A673 (cell line): Measurements from ENCODE around the gene SECISBP2. TPM values are rescaled to one million over a fixed set of nuclear protein-coding genes. Genes with fewer than 3 reads are reported as not detected.

Experiments used
- BruUV-seq: library from RNA; stranded (reverse); fragments of 400-500 nt; replicated peaks from 2 replicates; lab custom pipeline; 2021; lab: Mats Ljungman, UMichigan
- CTCF ChIA-PET: fragments of 300-600 bp; sonication (Branson Sonifier 250); formaldehyde crosslinking; loops from one replicate; lab custom pipeline; 2022; ENCODE audit warnings: antibody characterized with exemption; lab: Charles Lee
- POLR2A ChIA-PET: fragments of 300-600 bp; sonication (Branson Sonifier 250); formaldehyde crosslinking; loops from one replicate; lab custom pipeline; 2022; ENCODE audit warnings: antibody characterized with exemption; ENCODE audit not compliant: low non-redundant PET; lab: Charles Lee
- DNase-seq: peaks from one replicate; pipeline ENCODE4 v3.0.0-alpha.2; 2015; ENCODE audit warnings: low spot score
- H3K27ac ChIP-seq: fragments of 200-600 bp; sonication (generic); 2 replicates; pipeline ENCODE4 v1.5.1; 2016; ENCODE audit warnings: mixed run types, low read depth, mild to moderate bottlenecking, mixed read lengths, antibody characterized with exemption, low read length; ENCODE audit not compliant: poor library complexity, severe bottlenecking
- H3K27me3 ChIP-seq: fragments of 200-600 bp; sonication (generic); replicated peaks from 2 replicates; pipeline ENCODE4 v1.6.1; 2017; ENCODE audit warnings: mixed run types, low read depth, mild to moderate bottlenecking, mixed read lengths, antibody characterized with exemption, low read length; ENCODE audit not compliant: insufficient read depth, poor library complexity
- H3K36me3 ChIP-seq: fragments of 200-600 bp; sonication (generic); 2 replicates; pipeline ENCODE4 v1.6.1; 2016; ENCODE audit warnings: mixed run types, mild to moderate bottlenecking, mixed read lengths, antibody characterized with exemption, low read length; ENCODE audit not compliant: insufficient read depth, poor library complexity, severe bottlenecking
- H3K4me1 ChIP-seq: fragments of 200-600 bp; sonication (generic); 2 replicates; pipeline ENCODE4 v1.6.1; 2017; ENCODE audit warnings: mixed run types, mild to moderate bottlenecking, mixed read lengths, antibody characterized with exemption, low read length; ENCODE audit not compliant: insufficient read depth, poor library complexity, severe bottlenecking
- H3K4me3 ChIP-seq: fragments of 200-600 bp; sonication (generic); 2 replicates; pipeline ENCODE4 v1.5.1; 2016; ENCODE audit warnings: low read depth, mixed run types, mild to moderate bottlenecking, mixed read lengths, low read length; ENCODE audit not compliant: poor library complexity, severe bottlenecking
- H3K9me3 ChIP-seq: fragments of 200-600 bp; sonication (generic); 2 replicates; pipeline ENCODE4 v1.6.1; 2016; ENCODE audit warnings: mixed run types, low read depth, mild to moderate bottlenecking, mixed read lengths, antibody characterized with exemption, low read length; ENCODE audit not compliant: poor library complexity, severe bottlenecking
- EZH2 ChIP-seq: fragments of 200-600 bp; sonication (generic); IDR thresholded peaks from 2 replicates; pipeline ENCODE4 v1.6.1; 2017; ENCODE audit warnings: borderline replicate concordance, low read depth, mild to moderate bottlenecking, mixed read lengths, antibody characterized with exemption, low read length; ENCODE audit not compliant: poor library complexity, severe bottlenecking
- intact Hi-C: fragments of 100-400 bp; cut with micrococcal nuclease; formaldehyde crosslinking; loops from one replicate; pipeline ENCODE4 v1.10.0; 2022; ENCODE audit not compliant: unreplicated experiment
- total RNA-seq: library from RNA; stranded (reverse); gene quantifications from 2 replicates; pipeline ENCODE4 v1.2.3, GENCODE V29; 2021
- TF ChIP-seq, protein P1 (sequence below): fragments of 300-800, 200-600 bp; sonication (generic); conservative IDR thresholded peaks from 2 replicates; pipeline ENCODE4 v1.5.1; 2017; ENCODE audit warnings: low read depth, mild to moderate bottlenecking, antibody characterized with exemption, low read length, moderate library complexity, mixed read lengths

The SECISBP2 gene
- total RNA-seq, 1 experiment from 2014 or later, result 44.4 TPM

DNA sequence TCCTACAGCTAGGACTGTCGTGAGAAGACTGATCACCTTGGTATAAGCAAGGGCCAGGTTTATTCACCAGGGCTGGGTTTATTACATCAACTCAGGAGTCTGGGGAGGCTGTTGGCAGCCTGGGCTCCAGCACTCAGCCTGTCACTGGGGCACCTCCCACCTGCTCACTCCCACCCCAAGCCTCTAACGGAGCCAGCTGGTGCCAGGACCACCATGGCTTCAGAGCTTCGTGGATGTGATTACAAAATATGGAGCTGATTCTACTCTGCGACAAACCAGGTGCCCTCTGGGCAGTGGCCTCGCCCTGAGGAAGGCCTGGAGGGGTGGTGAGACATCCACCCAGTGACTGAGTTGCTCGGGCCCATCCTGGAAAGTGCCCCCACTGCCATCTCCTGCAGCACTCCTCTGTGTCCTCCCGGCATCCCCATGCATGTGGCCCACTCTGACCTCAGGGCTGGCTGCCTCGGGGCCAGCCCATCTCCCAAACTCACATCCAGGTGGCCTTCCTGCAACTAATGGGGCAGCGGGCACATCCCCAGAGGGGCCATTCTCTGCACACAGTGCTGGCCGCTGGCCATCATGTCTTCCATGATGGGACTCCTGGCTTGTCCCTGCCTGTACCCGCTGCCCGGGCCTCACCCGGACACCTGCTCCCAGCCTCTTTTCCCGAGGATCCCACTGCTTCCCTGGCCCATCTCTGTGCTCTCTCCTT, 49.6 kb downstream of the SECISBP2 start:
- H3K4me1 ChIP-seq, result no peaks in the 10 kb centered on the region
- DNase-seq, result no peak
- no peak overlapping the region for H3K27ac ChIP-seq
- BruUV-seq, result no TSS peak
- intact Hi-C loops, result no loop called here
- no peaks in the 10 kb centered on the region for H3K36me3 ChIP-seq
- ChIA-PET CTCF (no interaction called here), POLR2A (no interaction called here)
- H3K27me3 ChIP-seq, result no peaks in the 10 kb centered on the region
- H3K9me3 ChIP-seq, result no peaks in the 10 kb centered on the region
- TF ChIP-seq, protein P1, sequence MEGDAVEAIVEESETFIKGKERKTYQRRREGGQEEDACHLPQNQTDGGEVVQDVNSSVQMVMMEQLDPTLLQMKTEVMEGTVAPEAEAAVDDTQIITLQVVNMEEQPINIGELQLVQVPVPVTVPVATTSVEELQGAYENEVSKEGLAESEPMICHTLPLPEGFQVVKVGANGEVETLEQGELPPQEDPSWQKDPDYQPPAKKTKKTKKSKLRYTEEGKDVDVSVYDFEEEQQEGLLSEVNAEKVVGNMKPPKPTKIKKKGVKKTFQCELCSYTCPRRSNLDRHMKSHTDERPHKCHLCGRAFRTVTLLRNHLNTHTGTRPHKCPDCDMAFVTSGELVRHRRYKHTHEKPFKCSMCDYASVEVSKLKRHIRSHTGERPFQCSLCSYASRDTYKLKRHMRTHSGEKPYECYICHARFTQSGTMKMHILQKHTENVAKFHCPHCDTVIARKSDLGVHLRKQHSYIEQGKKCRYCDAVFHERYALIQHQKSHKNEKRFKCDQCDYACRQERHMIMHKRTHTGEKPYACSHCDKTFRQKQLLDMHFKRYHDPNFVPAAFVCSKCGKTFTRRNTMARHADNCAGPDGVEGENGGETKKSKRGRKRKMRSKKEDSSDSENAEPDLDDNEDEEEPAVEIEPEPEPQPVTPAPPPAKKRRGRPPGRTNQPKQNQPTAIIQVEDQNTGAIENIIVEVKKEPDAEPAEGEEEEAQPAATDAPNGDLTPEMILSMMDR, result no peak
- TF ChIP-seq EZH2, result no peak
- no peak overlapping the region for H3K4me3 ChIP-seq

- Histone ChIP-seq H3K27ac (no peak overlapping the region), H3K9me3 (no peaks in the 10 kb centered on the region), H3K27me3 (no peaks in the 10 kb centered on the region), H3K36me3 (no peaks in the 10 kb centered on the region), H3K4me3 (no peak overlapping the region), H3K4me1 (no peaks in the 10 kb centered on the region)
- ChIA-PET POLR2A (no interaction called here), CTCF (no interaction called here)
- no peak for DNase-seq
- TF ChIP-seq, protein P1, result no peak
- no peak for TF ChIP-seq EZH2
- BruUV-seq, result no TSS peak
- intact Hi-C loops, result no loop called here
These were observed 50.2 kb downstream of the SECISBP2 start for GRCh38 chr9:89368550-89368949.

GRCh38 chr9:89368978-89369377, 50.7 kb downstream of the SECISBP2 start:
- ChIA-PET CTCF (no interaction called here), POLR2A (no interaction called here)
- no peak for DNase-seq
- intact Hi-C loops, result no loop called here
- H3K36me3 ChIP-seq, result no peaks in the 10 kb centered on the region
- no peaks in the 10 kb centered on the region for H3K4me1 ChIP-seq
- no peaks in the 10 kb centered on the region for H3K9me3 ChIP-seq
- H3K27me3 ChIP-seq, result no peaks in the 10 kb centered on the region
- H3K4me3 ChIP-seq, result no peak overlapping the region
- H3K27ac ChIP-seq, result no peak overlapping the region
- TF ChIP-seq EZH2, result no peak
- TF ChIP-seq, protein P1, result no peak
- no TSS peak for BruUV-seq
